SK-N-SH treated with all-trans-retinoic acid at 6 μM for 48 hours (cell line): Measurements from ENCODE around the gene UGT1A1.

Experiments used
- ATAC-seq: fragments of 200-7000 bp; cut with Tn5 transposase; 3 replicates; pipeline ENCODE4 v1.9.1; 2020; ENCODE audit warnings: mild to moderate bottlenecking, moderate library complexity
- ARNTL ChIP-seq: fragments of 450-650 bp; formaldehyde crosslinking; IDR thresholded peaks from 2 replicates; pipeline ENCODE4 v1.5.0; 2020; ENCODE audit warnings: low read depth, mild to moderate bottlenecking, moderate library complexity, borderline replicate concordance
- BACH2 ChIP-seq: fragments of 250-450 bp; sonication (Bioruptor Pico); IDR thresholded peaks from 2 replicates; pipeline ENCODE4 v1.9.0; 2021; ENCODE audit warnings: mild to moderate bottlenecking, borderline replicate concordance
- CSDC2 ChIP-seq: fragments of 250-450 bp; sonication (Bioruptor Pico); IDR thresholded peaks from 2 replicates; pipeline ENCODE4 v1.5.0; 2020; ENCODE audit warnings: mild to moderate bottlenecking, moderate library complexity
- ESRRG ChIP-seq: fragments of 250-450 bp; sonication (Bioruptor Pico); IDR thresholded peaks from 2 replicates; pipeline ENCODE4 v1.6.1; 2021; ENCODE audit warnings: mild to moderate bottlenecking
- ISL1 ChIP-seq: fragments of 250-450 bp; sonication (Bioruptor Pico); IDR thresholded peaks from 2 replicates; pipeline ENCODE4 v2.1.2; 2022; ENCODE audit warnings: mild to moderate bottlenecking, moderate library complexity
- OSR1 ChIP-seq: fragments of 250-450 bp; sonication (Bioruptor Pico); IDR thresholded peaks from 2 replicates; pipeline ENCODE4 v1.8.0; 2022; ENCODE audit warnings: moderate library complexity, mild to moderate bottlenecking, inconsistent platforms
- PPARA ChIP-seq: fragments of 250-450 bp; sonication (Bioruptor Pico); IDR thresholded peaks from 2 replicates; pipeline ENCODE4 v1.5.0; 2020; ENCODE audit warnings: mild to moderate bottlenecking, borderline replicate concordance
- RARB ChIP-seq: fragments of 250-450 bp; sonication (Bioruptor Pico); IDR thresholded peaks from 2 replicates; pipeline ENCODE4 v1.8.0; 2021; ENCODE audit warnings: mild to moderate bottlenecking, moderate library complexity
- TCF4 ChIP-seq: fragments of 250-450 bp; sonication (Bioruptor Pico); IDR thresholded peaks from 2 replicates; pipeline ENCODE4 v1.8.0; 2021; ENCODE audit warnings: mild to moderate bottlenecking, moderate library complexity, borderline replicate concordance
- TOX ChIP-seq: fragments of 250-450 bp; sonication (Bioruptor Pico); IDR thresholded peaks from 2 replicates; pipeline ENCODE4 v1.8.0; 2021; ENCODE audit warnings: mild to moderate bottlenecking, moderate library complexity, borderline replicate concordance
- ZC3H10 ChIP-seq: fragments of 250-450 bp; sonication (Bioruptor Pico); IDR thresholded peaks from 2 replicates; pipeline ENCODE4 v1.5.1; 2021; ENCODE audit warnings: mild to moderate bottlenecking, moderate library complexity
- ZFP30 ChIP-seq: fragments of 450-650 bp; formaldehyde crosslinking; IDR thresholded peaks from 2 replicates; pipeline ENCODE4 v1.5.0; 2022; ENCODE audit warnings: mild to moderate bottlenecking, moderate library complexity
- ZNF565 ChIP-seq: fragments of 450-650 bp; formaldehyde crosslinking; conservative IDR thresholded peaks from 2 replicates; pipeline ENCODE4 v1.5.0; 2020; ENCODE audit warnings: low read depth, mild to moderate bottlenecking, moderate library complexity
- ZNF70 ChIP-seq: fragments of 450-650 bp; formaldehyde crosslinking; IDR thresholded peaks from 2 replicates; pipeline ENCODE4 v1.5.0; 2020; ENCODE audit warnings: mild to moderate bottlenecking, moderate library complexity
- ZNF8 ChIP-seq: fragments of 450-650 bp; formaldehyde crosslinking; IDR thresholded peaks from 2 replicates; pipeline ENCODE4 v1.5.0; 2020; ENCODE audit warnings: mild to moderate bottlenecking, moderate library complexity
- TF ChIP-seq, protein P1 (sequence below): fragments of 250-450 bp; sonication (Bioruptor Pico); IDR thresholded peaks from 2 replicates; pipeline ENCODE4 v1.5.1; 2020; ENCODE audit warnings: low read depth, mild to moderate bottlenecking, moderate library complexity
- TF ChIP-seq, protein P2 (sequence below): fragments of 250-450 bp; sonication (Bioruptor Pico); IDR thresholded peaks from 2 replicates; pipeline ENCODE4 v1.8.0; 2020; ENCODE audit warnings: mild to moderate bottlenecking, moderate library complexity, borderline replicate concordance
- TF ChIP-seq, protein P3 (sequence below): fragments of 250-450 bp; sonication (Bioruptor Pico); IDR thresholded peaks from 2 replicates; pipeline ENCODE4 v1.8.0; 2021; ENCODE audit warnings: low read depth, mild to moderate bottlenecking, moderate library complexity, borderline replicate concordance

Gene UGT1A1

GRCh38 chr2:233814056-233814835 is 54.2 kb downstream of the UGT1A1 start:
- ATAC-seq, result peak; percentile 64
- TF ChIP-seq ARNTL (CRISPR knock-in tag), result no peak
- TF ChIP-seq RARB (CRISPR knock-in tag), result no peak
- no peak for TF ChIP-seq ZC3H10 (CRISPR knock-in tag)
- TF ChIP-seq, protein P1, sequence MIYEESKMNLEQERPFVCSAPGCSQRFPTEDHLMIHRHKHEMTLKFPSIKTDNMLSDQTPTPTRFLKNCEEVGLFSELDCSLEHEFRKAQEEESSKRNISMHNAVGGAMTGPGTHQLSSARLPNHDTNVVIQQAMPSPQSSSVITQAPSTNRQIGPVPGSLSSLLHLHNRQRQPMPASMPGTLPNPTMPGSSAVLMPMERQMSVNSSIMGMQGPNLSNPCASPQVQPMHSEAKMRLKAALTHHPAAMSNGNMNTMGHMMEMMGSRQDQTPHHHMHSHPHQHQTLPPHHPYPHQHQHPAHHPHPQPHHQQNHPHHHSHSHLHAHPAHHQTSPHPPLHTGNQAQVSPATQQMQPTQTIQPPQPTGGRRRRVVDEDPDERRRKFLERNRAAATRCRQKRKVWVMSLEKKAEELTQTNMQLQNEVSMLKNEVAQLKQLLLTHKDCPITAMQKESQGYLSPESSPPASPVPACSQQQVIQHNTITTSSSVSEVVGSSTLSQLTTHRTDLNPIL (CRISPR knock-in tag), result no peak
- no peak for TF ChIP-seq BACH2 (CRISPR knock-in tag)
- no peak for TF ChIP-seq TCF4 (CRISPR knock-in tag)
- no peak for TF ChIP-seq ZNF8 (CRISPR knock-in tag)
- TF ChIP-seq, protein P2, sequence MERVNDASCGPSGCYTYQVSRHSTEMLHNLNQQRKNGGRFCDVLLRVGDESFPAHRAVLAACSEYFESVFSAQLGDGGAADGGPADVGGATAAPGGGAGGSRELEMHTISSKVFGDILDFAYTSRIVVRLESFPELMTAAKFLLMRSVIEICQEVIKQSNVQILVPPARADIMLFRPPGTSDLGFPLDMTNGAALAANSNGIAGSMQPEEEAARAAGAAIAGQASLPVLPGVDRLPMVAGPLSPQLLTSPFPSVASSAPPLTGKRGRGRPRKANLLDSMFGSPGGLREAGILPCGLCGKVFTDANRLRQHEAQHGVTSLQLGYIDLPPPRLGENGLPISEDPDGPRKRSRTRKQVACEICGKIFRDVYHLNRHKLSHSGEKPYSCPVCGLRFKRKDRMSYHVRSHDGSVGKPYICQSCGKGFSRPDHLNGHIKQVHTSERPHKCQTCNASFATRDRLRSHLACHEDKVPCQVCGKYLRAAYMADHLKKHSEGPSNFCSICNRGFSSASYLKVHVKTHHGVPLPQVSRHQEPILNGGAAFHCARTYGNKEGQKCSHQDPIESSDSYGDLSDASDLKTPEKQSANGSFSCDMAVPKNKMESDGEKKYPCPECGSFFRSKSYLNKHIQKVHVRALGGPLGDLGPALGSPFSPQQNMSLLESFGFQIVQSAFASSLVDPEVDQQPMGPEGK (CRISPR knock-in tag), result no peak
- no peak for TF ChIP-seq PPARA (CRISPR knock-in tag)

- peak; percentile 72 for TF ChIP-seq ISL1
- no peak for TF ChIP-seq ARNTL (CRISPR knock-in tag)
- TF ChIP-seq, all 23 proteins: peak for 1
- no peak for ATAC-seq
Measured at GRCh38 chr2:233815861-233816260, 55.8 kb downstream of the UGT1A1 start.

DNA sequence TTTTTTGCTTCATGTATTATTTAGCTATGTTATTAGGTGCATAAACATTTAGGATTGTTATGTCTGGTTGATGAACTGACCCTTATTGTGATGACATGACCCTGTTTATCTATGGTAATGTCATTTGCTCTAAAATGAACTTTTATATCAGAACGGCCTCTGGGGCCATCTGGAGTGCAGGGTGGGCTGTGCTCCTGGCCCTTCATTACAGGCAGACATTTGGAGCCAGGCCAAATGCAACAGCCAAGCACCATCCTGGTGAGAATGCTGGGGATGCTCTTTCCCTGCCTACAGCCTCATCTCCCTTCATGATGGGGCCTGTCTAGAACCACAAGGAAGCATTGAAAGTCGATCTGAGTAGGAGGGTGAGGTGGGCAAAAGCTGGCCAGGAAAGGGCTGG is 56.3 kb downstream of the UGT1A1 start:
- TF ChIP-seq, protein P2 (CRISPR knock-in tag), result no peak
- TF ChIP-seq TCF4 (CRISPR knock-in tag) (peak; percentile 53), ZNF70 (no peak)
- TF ChIP-seq, protein P1 (CRISPR knock-in tag), result no peak; the same call in 1 of the 2 replicates
- TF ChIP-seq, protein P3, sequence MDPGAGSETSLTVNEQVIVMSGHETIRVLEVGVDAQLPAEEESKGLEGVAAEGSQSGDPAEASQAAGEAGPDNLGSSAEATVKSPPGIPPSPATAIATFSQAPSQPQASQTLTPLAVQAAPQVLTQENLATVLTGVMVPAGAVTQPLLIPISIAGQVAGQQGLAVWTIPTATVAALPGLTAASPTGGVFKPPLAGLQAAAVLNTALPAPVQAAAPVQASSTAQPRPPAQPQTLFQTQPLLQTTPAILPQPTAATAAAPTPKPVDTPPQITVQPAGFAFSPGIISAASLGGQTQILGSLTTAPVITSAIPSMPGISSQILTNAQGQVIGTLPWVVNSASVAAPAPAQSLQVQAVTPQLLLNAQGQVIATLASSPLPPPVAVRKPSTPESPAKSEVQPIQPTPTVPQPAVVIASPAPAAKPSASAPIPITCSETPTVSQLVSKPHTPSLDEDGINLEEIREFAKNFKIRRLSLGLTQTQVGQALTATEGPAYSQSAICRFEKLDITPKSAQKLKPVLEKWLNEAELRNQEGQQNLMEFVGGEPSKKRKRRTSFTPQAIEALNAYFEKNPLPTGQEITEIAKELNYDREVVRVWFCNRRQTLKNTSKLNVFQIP (CRISPR knock-in tag), result no peak
- peak; percentile 14; the same call in 1 of the 3 replicates for ATAC-seq

DNA sequence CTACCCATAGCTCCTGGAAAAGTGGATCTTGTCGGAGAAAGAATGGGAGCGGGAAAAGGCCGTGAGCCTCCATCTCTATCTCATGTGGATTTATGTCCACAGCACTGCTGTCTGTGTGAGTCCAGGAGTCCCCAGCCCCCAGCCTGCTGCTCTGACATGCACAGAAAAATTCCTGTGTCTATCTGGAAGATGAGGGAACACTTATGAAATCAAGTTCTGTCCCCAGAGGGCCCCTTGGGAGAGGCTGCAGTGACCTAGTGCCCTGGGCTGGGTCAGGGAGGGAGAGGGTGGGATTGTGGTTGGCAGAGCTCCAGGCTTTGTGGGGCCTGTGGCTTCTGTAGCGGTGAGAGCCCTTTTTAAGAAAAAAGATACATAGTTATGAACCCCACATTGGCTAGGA is 56.7 kb downstream of the UGT1A1 start:
- TF ChIP-seq OSR1 (no peak), ZNF565 (CRISPR knock-in tag) (no peak), TOX (no peak), ZC3H10 (CRISPR knock-in tag) (no peak), CSDC2 (CRISPR knock-in tag) (no peak), TCF4 (CRISPR knock-in tag) (no peak), ZNF8 (CRISPR knock-in tag) (no peak), ZFP30 (no peak), ESRRG (CRISPR knock-in tag) (no peak)
- TF ChIP-seq, protein P2 (CRISPR knock-in tag), result no peak
- ATAC-seq, result no peak
